Skeletal muscle satellite cell (primary cell): ENCODE data around the gene CENPV.
A peak's percentile ranks its signal among the peaks of the same experiment; 100 is the strongest.

ENCODE experiments used
- H3K27me3 ChIP-seq: 2 replicates; pipeline ENCODE4 v1.7.0; 2013; ENCODE audit warnings: low read length; ENCODE audit not compliant: control insufficient read depth, insufficient read depth
- H3K36me3 ChIP-seq: 2 replicates; pipeline ENCODE4 v1.7.0; 2013; ENCODE audit warnings: mild to moderate bottlenecking, control low read depth, low read length; ENCODE audit not compliant: insufficient read depth
- H3K4me1 ChIP-seq: 2 replicates; pipeline ENCODE4 v1.7.0; 2013; ENCODE audit warnings: low read length; ENCODE audit not compliant: control insufficient read depth, insufficient read depth
- H3K4me2 ChIP-seq: 2 replicates; pipeline ENCODE4 v1.7.0; 2013; ENCODE audit warnings: mild to moderate bottlenecking, low read length
- H3K4me3 ChIP-seq: 2 replicates; pipeline ENCODE4 v1.7.0; 2013; ENCODE audit warnings: low read length
- H3K9ac ChIP-seq: 2 replicates; pipeline ENCODE4 v1.7.0; 2013; ENCODE audit warnings: mild to moderate bottlenecking, low read depth, low read length, moderate library complexity
- H3K9me3 ChIP-seq: replicated peaks from 2 replicates; pipeline ENCODE4 v1.7.0; 2013; ENCODE audit warnings: mild to moderate bottlenecking, control low read depth, low read length

Gene CENPV

DNA sequence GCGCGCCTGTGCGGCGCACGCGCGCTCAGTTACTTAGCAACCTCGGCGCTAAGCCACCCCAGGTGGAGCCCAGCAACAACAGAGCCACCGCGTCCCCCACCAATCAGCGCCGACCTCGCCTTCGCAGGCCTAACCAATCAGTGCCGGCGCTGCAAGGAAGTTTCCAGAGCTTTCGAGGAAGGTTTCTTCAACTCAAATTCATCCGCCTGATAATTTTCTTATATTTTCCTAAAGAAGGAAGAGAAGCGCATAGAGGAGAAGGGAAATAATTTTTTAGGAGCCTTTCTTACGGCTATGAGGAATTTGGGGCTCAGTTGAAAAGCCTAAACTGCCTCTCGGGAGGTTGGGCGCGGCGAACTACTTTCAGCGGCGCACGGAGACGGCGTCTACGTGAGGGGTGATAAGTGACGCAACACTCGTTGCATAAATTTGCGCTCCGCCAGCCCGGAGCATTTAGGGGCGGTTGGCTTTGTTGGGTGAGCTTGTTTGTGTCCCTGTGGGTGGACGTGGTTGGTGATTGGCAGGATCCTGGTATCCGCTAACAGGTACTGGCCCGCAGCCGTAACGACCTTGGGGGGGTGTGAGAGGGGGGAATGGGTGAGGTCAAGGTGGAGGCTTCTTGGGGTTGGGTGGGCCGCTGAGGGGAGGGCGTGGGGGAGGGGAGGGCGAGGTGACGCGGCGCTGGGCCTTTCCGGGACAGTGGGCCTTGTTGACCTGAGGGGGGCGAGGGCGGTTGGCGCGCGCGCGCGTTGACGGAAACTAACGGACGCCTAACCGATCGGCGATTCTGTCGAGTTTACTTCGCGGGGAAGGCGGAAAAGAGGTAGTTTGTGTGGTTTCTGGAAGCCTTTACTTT lies 27.6 kb upstream of the CENPV start, which contains the start of gene UBB:
UBB (plus strand) TSS at position 452 of the 856 bp plus-strand sequence. CDS start 817 bp downstream, outside the sequence.
- Histone ChIP-seq H3K4me1 (peaks cover 25% of the 10 kb centered on the region), H3K4me3 (peak within 1 kb of the TSS; percentile 76), H3K4me2 (peak within 1 kb of the TSS; percentile 82), H3K36me3 (peaks cover 22% of the 10 kb centered on the region), H3K27me3 (no peaks in the 10 kb centered on the region), H3K9me3 (no peaks in the 10 kb centered on the region), H3K9ac (peak within 1 kb of the TSS; percentile 89)

DNA sequence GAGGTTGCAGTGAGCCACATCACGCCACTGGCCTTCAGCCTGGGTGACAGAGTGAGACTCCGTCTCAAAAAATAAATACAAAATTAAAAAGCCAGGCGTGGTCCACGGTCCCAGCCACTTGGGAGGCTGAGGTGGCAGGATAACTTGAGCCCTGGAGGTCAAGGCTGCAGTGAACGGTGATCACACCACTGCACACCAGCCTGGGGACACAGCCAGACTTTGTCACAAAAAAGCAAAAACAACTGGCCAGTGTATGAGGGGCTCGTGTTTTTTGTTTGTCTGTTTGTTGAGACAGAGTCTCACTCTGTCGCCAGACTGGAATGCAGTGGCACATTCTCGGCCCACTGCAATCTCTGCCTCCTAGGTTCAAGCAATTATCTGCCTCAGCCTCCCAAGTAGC lies 26.4 kb upstream of the CENPV start:
- H3K4me1 ChIP-seq = peaks cover 25% of the 10 kb centered on the region
- no peaks in the 10 kb centered on the region for H3K27me3 ChIP-seq
- no peak overlapping the region for H3K4me2 ChIP-seq
- no peaks in the 10 kb centered on the region for H3K9me3 ChIP-seq
- no peak overlapping the region for H3K4me3 ChIP-seq
- H3K36me3 ChIP-seq = peaks cover 22% of the 10 kb centered on the region
- no peak overlapping the region for H3K9ac ChIP-seq

DNA sequence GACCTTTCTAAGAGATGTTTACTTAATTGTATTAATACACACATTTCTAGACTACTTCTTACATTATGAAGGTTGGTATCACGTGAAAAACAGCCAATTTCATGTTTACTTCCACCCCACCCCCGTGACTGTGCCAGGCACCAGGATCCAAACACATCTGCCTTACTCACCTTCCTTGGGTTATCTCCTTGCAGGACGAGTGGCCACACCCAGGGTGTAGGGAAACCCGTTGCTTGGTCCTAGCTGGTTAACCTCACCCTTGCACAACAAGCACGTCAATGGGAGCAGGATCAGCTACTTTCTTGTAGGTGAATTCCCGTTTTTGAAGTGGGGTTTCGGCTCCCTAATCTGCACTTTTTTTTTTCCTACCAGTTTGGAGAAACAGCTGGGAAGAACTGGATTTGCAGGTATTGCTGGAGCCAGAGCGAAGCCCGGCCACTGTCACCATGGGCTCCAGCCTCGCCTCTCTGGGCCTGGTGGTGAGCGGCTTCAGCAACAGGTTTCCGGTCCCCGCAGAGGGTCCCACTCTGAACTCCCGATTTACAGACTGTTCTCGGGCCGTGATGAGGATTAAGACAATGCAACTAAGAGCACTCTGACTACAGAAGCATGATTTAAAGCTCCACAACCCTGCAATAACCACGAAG lies 25.5 kb upstream of the CENPV start:
- H3K9ac ChIP-seq = no peak overlapping the region
- no peak overlapping the region for H3K4me3 ChIP-seq
- peaks cover 22% of the 10 kb centered on the region for H3K36me3 ChIP-seq
- no peak overlapping the region for H3K4me2 ChIP-seq
- no peaks in the 10 kb centered on the region for H3K9me3 ChIP-seq
- H3K4me1 ChIP-seq = peaks cover 29% of the 10 kb centered on the region
- no peaks in the 10 kb centered on the region for H3K27me3 ChIP-seq

DNA sequence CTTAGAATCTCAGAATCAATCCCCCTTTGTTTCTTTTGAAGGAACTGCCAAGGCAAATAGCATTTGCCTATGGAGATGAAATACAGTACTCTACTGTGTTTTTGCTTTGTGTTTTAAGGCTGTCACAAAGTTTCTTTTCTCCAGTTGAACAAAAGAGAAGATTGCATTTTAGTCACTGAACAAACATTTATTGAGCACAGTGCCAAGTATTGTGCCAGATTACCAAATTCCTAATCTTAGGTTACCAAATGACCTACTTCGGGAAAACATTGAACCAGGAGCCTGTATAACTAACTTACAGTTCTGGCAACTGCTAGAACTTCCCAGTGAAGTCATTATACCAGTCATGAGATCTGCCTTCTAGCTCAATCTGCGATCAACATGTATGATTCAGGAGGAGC lies 24.7 kb upstream of the CENPV start:
- Histone ChIP-seq H3K4me1 (peaks cover 24% of the 10 kb centered on the region), H3K9ac (no peak overlapping the region), H3K9me3 (no peaks in the 10 kb centered on the region), H3K27me3 (no peaks in the 10 kb centered on the region), H3K4me3 (no peak overlapping the region), H3K36me3 (peaks cover 15% of the 10 kb centered on the region), H3K4me2 (no peak overlapping the region)

DNA sequence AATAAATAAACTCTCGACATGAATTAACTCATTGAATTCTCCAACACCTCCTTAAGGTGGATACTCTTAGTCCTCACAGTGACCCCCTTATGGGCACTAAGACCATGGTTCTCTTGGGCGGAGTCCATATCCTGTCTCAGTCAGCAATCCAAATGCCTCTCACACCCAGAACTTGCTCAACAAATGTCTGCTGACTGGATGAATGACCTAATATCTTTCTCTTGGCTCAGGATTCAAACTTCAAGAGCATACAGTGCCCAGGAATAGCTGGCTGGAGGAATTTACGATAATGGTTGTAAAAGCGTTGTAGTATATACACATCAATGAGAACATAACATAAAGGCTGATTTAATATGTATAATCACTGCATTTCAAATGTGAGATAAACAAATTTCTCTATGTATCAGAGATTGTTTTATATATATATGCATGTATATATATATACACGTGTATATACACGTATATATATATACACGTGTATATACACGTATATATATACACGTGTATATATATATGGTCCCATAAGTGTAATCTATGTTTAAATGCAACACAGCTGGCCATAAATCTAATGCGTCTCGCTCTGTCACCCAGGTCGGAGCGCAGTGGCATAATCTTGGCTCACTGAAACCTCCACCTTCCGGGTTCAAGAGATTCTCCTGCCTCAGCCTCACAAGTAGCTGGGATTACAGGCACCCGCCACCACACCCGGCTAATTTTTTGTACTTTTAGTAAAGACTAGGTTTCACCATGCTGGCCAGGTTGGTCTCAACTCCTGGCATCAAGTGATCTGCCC lies 21.1 kb upstream of the CENPV start:
- H3K27me3 ChIP-seq = no peaks in the 10 kb centered on the region

DNA sequence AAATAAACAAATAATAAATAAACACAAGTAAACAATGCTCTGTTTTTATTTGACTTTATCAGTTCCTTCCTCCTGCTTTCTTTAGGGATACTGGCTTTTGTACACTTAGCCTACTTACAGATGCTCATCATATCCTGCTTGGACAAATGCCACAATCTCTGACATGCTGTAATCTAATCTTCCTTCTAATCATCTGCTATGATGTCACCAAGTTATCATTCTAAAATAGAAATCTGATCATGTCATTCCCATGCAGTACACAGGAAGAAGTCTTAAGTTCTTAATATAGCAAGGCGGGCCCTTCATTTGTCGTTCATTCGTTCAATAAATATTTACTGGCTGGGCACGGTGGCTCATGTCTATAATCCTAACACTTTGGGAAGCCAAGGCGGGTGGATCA lies 18.5 kb upstream of the CENPV start:
- peaks cover 5% of the 10 kb centered on the region for H3K4me1 ChIP-seq

More for the DNA sequence above, 21.1 kb upstream of the CENPV start:
- Histone ChIP-seq H3K9me3 (no peaks in the 10 kb centered on the region), H3K4me3 (no peak overlapping the region), H3K36me3 (no peaks in the 10 kb centered on the region), H3K4me2 (no peak overlapping the region), H3K4me1 (peaks cover 13% of the 10 kb centered on the region), H3K9ac (no peak overlapping the region)

DNA sequence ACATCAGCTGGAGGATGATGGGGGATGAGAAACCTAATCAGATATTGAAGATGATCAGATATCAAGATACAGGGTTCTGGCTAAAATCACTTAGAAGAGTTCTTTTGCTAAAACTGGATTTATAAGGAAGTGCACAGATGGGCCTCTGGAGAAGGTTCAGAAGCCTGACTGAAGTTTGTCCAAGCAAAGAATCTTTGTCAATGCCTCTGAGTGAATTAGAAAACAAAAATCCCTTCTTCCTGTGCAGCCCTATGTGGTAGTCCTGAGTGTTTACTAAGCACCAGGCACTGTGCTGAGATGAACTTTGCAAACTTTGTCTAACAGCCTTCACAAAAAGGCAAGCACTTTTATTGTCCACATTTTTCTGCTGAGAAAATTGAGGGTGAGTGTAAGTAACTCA lies 11.4 kb upstream of the CENPV start:
- Histone ChIP-seq H3K4me3 (no peak overlapping the region), H3K4me2 (no peak overlapping the region), H3K36me3 (no peaks in the 10 kb centered on the region), H3K9me3 (no peaks in the 10 kb centered on the region), H3K9ac (no peak overlapping the region), H3K27me3 (no peaks in the 10 kb centered on the region), H3K4me1 (no peaks in the 10 kb centered on the region)

More for the DNA sequence above, 18.5 kb upstream of the CENPV start:
- H3K9me3 ChIP-seq = no peaks in the 10 kb centered on the region
- no peak overlapping the region for H3K9ac ChIP-seq
- no peak overlapping the region for H3K4me3 ChIP-seq
- no peaks in the 10 kb centered on the region for H3K27me3 ChIP-seq
- H3K36me3 ChIP-seq = no peaks in the 10 kb centered on the region
- no peak overlapping the region for H3K4me2 ChIP-seq

DNA sequence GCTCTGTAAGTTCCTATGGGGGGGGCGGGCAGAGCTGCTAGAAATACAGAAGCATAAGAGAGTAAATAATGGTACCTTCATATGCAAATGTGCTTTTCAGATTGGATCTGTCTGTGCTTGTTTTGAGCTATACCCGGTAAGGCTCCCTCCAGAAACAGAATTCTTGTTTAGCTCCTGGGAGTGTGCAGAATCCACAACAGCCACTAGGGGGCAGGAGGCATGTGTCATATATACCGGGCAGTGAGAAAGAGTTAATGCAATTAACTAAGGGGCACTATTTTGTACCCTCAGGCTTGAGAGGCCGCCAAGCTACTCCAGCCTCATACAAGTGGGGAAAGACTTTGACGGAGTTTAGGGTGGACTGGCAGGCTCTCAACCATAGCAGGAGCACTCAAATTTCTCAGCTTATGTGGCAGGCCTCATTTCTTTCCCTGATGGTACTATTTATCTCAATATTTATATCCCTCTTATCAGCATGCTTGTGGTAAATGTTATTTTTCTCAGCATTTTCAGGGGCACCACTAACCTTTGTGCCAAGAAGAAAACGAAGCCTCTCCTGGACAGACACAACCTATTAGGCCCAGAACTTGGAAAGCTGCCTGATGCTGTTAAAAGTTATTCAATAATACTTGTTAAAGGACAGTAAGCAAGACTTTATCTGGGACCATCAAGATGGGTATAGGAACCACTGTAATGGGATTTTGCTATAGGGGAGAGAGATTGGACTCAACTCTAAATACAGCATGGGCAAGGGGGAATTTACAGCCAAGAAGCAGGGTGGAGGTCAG lies 10.7 kb upstream of the CENPV start:
- Histone ChIP-seq H3K4me2 (no peak overlapping the region), H3K27me3 (no peaks in the 10 kb centered on the region), H3K4me3 (no peak overlapping the region), H3K9me3 (no peaks in the 10 kb centered on the region), H3K36me3 (no peaks in the 10 kb centered on the region), H3K9ac (peak overlapping the region; percentile 45), H3K4me1 (no peaks in the 10 kb centered on the region)

DNA sequence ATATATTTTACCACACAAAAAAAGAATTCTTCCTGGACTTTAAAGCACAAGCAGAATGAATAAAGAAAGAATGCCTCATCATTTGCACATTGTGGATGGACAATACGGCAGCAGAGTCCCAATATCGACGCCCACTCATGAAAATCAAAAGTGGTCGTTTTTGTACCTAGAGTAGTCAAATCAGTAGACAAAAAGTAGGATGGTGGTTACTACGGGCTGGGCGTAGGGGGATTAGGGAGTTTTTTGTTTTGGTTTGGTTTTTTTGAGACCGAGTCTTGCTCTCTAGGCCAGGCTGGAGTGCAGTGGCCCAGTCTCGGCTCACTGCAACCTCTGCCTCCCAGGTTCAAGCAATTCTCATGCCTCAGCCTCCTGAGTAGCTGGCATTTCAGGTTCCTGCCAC lies 8.6 kb upstream of the CENPV start:
- no peaks in the 10 kb centered on the region for H3K9me3 ChIP-seq
- no peak overlapping the region for H3K9ac ChIP-seq
- H3K4me2 ChIP-seq = no peak overlapping the region
- no peaks in the 10 kb centered on the region for H3K27me3 ChIP-seq
- H3K4me3 ChIP-seq = no peak overlapping the region
- H3K36me3 ChIP-seq = no peaks in the 10 kb centered on the region
- no peaks in the 10 kb centered on the region for H3K4me1 ChIP-seq

DNA sequence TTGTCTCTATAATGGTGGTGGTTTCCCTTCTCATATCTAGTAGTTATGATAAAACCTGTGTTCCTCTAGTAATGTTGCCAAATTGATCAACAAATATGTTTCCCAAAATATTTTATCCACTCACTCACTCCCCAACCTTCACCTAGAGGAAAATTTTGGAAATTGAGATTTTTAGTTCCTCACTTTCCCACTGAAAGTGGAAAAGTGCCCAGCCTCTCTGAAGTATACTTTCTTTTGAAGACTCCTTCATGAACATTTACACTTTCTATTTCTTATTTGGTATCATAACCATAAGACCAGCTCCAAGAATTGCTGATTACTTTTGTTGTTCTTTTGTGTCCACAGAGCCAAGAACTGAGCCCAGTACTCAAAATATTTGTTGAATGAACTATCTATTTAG lies 5.1 kb upstream of the CENPV start:
- no peaks in the 10 kb centered on the region for H3K36me3 ChIP-seq
- no peak overlapping the region for H3K4me2 ChIP-seq
- no peaks in the 10 kb centered on the region for H3K9me3 ChIP-seq
- no peaks in the 10 kb centered on the region for H3K27me3 ChIP-seq
- H3K4me1 ChIP-seq = no peaks in the 10 kb centered on the region
- H3K9ac ChIP-seq = no peak overlapping the region
- no peak overlapping the region for H3K4me3 ChIP-seq

DNA sequence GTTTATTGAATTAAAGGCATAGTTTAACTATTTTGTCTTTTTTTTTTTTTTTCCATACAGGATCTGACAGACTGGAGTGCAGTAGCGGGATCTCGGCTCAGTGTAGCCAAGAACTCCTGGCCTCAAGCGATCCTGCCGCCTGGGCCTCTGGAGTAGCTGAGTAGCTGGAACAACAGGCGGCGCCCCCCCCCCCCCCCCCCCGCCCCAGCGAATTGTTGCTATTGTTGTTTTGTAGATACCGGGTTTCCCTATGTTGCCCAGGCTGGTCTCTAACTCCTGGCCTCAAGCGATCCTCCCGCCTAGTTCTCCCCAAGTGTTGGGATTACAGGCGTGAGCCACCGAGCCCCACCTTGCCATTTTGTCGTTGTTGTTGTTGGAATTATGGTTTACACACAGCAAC lies 1.3 kb upstream of the CENPV start:
- Histone ChIP-seq H3K4me1 (peaks cover 8% of the 10 kb centered on the region), H3K4me3 (no peak overlapping the region), H3K36me3 (no peaks in the 10 kb centered on the region), H3K9me3 (no peaks in the 10 kb centered on the region), H3K27me3 (no peaks in the 10 kb centered on the region), H3K9ac (no peak overlapping the region), H3K4me2 (no peak overlapping the region)
